Hepatic stellate cell (primary cell): ENCODE data around the gene GPC6.

ENCODE experiments used
- DNase-seq: peaks from one replicate; pipeline ENCODE4 v3.0.0; 2011; ENCODE audit warnings: low spot score

The GPC6 gene

DNA sequence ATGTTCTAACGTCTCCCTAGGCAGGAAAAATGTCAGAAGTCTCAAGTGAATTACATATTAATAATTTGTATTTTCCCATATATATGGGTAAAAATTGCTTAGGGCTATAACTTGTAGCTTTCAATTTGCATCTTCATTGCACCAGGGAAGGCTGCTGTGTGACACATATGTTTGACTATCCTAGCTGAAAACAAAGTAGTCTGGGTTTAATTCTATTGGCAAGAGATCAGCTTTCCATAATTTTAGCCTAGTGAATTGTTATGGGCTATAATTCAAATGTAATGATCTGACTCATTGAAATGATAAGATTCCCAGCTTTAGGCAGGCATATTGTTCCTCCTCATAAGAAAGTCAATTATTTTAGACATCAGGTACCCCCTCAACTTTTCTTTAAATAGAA lies 699.8 kb downstream of the GPC6 start:
- no peak for DNase-seq

DNA sequence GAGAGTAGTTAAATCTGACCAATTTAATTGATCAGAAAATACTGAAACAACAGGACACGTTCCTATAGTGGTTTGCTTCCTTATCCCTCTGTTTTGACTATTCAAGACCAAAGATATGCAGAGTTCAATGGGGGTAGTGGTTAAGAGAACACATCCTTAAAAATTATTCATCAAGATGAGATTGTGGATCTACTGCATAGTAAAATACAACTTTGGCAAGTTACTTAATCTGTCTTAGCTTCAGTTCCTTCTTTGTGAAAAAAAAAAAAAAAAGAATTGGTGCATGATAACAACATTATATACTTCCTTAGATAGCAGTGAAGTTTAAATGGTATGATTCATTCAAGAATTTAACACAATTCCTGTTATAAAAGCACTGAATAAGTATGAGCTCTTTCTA lies 700.8 kb downstream of the GPC6 start:
- DNase-seq = no peak

DNA sequence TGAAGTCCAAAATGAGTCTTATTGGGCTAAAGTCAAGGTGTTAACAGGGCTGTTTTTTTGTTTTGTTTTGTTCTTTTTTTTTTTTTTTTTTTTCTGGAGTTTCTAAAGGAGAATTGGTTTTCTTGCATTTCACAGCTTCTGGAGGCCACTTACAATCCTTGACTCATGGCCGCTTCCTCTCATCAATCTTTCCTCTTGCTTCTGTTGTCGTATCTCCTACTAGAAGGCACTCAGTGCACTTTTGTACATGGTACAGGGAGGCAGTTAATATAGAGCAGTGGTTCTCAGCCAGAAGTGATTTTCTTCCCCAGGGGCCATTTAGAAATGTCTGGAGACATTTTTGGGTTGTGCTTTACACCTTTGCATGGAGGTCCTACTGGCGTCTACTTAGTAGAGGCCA lies 706.3 kb downstream of the GPC6 start:
- no peak for DNase-seq

DNA sequence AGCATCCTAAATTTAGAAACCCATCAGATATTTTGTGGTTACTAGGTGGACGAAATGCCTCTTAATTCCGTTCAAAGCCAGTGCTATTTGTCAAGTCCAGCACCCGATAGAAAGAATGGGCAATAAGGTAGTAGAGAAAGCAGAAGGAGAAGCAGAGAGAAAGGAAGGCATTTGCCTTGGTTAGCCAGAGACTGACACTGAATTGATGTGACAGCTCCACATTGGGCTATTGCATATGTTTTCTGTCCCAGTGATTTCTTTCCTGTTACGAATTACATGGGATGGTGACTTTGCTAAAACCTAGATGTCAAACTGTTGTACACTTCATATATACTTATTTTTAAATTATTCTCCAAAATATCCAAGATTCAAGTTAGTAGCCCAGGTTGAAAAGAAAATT lies 710.3 kb downstream of the GPC6 start:
- DNase-seq = no peak

DNA sequence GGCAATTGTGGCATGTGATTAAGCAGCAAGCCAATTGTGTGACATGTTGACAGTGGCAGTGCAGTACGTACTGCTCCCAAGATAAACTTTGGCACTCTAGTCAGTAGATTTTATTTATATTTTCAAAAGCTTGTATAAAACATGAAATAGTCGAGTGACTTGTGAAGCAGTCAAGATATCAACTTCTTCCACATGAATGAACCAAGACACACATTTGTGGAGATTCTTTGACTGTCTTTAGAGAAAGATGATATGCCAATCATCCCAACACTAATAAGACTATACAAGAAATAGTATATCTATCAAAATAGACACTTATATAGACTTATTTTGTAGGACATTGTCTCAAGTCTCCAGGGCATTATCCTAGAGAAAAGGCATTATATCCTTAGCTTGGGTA lies 714.8 kb downstream of the GPC6 start:
- no peak for DNase-seq

DNA sequence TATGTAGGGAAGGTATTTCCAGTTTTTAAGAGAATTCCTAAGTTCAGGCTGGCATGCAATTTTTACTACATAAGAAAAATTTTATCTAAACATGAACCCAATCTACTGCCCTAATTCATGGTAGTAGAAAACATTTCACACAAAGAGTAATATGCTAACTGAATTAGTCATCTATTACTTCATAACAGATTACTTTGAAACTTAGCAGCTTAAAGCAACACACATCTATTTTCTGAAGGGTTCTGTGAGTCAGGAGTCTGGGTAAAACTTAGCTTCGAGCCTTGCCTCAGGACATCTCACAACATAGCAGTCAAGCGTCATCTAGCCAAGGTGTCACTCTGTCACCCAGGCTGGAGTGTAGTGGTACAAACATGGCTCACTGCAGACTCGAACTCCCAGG lies 715.4 kb downstream of the GPC6 start:
- no peak for DNase-seq

DNA sequence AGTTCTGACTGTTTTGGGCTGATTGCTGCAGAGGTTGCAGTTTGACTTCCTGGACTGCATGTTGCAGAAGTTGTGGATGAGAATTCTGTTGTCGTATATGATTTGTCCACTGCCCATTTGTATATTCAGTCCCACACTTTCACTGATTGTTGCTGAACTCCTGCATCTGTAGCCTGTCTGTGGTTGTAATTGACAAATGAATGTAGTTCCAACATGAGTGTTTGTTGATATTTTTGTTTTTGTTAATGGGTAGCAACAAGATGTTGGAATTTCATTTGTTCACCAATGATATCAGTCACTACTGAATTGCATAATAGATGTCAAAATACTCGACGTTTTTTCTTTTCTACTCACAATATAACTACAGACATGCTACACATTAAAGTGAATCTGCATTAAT lies 719.0 kb downstream of the GPC6 start:
- no peak for DNase-seq

DNA sequence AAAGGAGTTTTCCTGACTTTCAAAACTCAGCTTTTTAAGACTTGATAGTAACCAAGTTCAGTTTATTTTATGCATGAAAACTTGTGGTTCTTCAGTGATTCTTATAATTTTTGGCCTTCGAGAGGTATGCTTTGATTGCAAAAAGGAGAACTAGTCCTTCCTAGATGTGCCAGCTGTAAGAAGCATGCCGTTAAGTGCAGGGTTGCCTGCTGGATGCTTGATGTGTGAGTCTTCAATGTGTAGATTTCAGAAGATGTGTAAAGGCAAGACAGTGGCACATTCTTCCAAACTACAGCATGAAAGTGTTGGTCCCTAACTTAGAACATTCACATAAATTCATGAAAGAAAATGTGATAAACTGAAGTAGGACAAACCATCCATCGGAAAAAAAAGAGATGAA lies 720.4 kb downstream of the GPC6 start:
- DNase-seq = no peak

DNA sequence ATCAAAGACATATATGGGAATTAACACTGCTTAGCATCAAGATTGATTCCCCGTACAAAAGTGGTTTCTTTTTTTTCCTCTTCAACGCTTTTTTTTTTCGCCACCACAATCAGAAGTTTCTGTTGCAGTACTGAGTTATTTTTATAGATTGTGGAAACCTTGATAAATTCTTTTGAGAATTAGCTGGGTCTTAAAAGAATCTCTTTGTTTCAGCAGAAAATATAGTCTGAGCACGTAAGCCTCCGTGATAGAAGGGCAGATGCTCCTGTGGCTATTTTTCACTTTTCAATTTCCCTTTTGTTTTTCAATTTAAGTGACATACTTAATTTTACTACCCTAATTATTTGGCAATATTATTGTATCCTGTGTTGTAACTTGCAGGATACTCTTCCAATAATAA lies 721.0 kb downstream of the GPC6 start:
- no peak for DNase-seq

DNA sequence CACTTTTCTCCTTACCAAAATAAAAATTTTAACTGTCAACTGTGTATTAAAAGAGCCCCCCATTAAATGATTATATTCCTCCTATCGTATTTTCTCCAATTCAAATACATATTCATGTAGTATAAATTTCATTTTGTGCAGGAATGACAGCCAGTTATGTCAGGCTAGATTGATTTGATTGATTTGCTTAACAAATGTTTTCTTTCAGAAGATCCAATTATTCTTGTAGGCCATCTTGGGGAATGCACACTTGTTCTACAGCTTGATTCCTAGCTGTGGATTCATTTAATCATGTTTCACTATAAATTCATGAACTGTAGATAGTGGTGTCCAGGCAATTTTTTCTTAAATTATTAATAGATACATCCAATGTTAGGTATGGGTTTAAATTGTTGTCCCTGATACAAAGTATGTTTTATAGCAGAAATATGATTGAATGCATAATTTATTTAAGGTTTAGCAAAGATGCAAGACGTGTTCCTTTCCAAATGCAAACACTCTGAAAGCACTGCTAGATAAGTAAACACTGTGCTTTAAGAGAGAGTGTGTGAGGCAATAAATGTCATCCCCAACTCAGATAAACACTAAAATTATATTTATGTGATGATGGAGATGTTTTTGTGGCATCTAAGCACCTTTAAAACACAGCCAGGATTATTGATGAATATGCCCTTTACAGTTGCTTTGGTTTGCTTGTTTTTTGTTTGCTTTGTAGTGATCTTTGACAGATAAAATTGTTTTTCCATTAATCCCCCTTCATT lies 721.7 kb downstream of the GPC6 start:
- no peak for DNase-seq

DNA sequence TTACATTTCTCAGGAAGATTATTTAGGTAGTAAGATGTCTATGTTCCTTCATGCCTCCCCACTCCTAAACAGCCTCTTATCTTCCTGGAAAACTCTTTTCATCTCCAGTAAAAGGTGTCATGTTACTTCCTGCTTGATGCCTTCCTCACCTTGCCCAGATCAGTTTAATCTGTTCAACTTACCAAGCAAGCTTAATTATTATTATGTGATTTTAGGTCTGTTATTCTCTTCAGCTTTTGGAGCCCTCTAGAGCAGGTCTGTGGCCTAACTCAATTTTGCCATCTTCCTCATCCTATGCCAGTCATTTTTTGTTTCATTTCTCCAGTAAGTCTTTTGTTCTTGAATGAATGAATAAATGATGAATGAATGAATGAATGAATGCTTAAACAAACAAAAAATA lies 724.5 kb downstream of the GPC6 start:
- DNase-seq = peak; percentile 3

DNA sequence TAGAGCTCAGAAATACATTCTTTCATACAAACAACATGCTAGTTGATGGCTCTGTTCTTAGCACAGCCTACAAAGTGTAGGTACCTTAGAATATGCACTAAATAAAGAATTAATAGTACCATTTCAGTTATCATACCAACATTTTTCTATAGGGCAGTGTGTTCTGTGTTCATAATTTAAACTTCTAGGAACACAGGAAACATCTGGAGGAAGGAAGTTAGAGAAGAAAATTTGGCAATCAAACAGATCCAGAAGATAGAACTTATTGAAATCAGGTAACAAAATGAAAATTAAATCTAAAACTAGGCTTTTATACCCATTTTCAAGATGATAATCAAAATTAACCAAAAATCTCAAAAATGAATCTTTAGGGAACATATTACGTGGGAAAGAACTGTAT lies 725.3 kb downstream of the GPC6 start:
- no peak for DNase-seq

DNA sequence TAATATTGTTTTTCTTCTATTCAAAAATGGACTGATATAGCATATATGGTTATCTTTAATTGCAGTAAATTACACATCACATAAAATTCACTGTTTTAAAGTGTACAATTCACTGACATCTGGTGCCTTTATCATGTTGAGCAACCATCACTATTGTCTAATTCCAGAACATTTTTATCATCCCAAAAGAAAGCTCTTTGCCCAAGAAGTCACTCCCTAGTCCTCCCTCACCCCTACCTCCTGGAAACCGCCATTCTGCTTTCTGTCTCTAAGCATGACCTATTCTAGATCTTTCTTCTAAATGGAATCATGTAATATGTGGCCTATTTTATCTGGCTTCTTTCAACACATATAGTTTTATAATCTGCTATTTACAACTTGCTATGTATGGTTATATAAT lies 727.2 kb downstream of the GPC6 start:
- DNase-seq = no peak

DNA sequence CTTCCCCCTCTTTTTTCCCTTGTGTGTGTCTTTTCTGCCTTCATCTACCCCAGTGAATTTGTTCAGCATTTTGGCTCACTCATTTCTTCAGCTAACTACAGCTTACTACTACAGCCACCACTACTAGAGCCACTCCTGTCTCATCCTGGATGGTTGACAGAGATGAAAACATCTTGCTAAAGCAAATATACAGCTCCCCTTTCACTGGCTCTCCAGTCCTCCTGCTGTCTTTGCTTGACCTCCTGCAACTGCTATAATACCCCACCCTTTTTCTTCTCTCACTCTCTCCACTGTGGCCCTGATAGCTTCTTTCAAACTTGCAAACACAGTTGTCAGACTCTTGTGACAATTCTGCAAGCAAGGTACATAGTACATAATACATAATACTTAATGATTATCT lies 729.3 kb downstream of the GPC6 start:
- no peak for DNase-seq

DNA sequence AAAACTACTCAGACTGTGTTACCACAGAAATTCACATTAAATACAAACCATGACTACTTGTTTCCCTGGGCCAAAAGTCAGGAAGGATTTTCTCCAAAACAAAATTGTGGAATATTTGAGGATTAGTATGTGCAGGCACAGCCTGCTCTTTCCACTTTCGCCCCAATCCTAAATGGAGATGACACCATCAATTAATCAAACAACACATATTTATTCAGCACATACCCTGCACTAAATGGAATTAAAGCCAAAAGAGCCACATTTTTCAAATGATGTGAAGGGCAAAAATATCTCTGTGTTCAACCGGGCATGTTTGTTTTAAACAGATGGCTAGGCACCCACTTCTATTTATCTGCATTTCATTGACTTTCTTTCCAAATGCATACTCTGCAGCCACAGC lies 729.8 kb downstream of the GPC6 start:
- no peak for DNase-seq

DNA sequence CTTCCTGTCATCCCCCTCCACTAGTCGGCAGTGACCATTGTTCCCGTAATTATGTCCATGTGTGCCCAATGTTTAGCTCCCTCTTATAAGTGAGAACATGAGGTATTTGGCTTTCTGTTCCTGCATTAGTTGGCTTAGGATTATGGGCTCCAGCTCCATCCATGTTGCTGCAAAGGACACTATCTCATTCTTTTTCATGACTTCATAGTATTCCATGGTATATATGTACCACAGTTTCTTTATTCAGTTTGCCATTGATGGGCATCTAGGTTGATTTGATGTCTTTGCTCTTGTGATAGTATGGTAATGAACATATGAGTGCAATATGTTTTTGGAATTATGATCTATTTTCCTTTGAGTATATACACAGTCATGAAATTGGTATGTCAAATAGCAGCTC lies 730.8 kb downstream of the GPC6 start:
- DNase-seq = no peak

DNA sequence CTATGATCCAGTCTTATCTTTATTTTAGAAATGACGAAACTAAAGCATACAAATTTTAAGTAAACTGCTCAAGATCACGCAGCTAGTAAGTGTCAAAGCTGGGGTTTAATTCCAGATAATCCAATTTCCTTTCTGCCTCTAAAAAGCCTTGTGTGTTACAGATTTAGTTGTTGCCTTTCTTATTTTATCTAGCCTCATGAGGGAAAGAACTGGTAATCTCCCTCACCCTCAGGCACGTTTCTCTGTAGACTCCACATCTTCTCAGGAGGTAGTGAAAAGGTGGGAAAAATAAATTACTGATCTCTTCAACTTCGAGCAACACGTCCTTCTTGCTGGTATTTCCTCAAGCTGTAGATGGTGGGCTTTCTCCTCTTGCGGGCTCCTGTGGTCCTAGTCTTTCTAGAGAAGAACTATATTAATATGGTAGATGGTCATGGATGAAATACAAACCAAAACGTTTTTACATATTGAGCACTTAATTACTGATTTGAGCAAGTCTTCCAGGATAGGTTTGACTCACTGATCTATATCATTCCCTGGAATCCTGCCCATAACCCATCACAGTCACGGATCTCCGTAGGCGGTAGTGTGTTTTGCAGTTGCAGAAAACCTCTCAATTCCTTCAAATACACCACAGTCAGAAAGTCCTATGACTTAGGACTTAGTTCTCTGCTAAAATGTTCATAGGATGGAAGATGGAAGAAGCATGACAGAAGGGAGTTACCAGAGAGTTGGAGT lies 733.4 kb downstream of the GPC6 start:
- no peak for DNase-seq

DNA sequence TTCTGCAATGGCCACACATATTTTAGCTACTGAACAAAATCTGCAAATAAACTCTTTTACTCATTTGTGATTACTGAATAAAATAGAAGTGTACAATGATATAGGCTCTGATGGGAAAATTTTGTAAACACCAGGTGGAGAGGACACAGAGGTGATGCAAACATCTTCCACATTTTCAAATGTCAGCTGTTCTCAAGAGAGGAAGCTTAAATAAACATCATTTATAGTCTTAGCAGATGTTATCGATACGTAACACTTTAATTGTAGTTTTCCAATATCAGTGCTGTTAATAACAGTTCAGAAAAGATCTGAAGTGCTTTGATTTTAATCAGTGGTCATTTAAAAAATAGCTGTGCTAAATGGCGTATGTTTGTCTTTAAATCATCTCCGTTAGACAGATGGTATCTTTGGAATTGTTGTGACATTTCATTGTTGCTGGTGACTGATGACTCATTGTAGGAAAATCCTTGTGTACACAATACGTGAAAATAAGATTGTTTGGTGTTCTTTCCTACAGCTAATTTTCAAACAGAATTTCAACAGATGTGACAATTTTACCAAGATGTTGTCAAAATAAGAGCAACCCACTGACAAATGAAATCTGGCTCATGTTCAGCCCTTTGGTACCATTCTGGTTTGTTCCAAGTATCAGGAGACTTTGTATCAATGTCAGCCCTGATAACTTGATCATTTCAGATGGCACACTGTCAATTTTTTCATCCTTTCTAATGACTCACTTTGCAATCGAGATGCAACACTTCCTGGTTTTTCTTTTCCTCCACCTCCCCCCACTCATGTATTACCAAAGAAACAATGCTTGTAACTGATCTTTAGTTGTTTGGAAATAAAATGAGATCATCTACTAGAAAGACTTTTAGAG lies 736.9 kb downstream of the GPC6 start:
- DNase-seq = no peak

DNA sequence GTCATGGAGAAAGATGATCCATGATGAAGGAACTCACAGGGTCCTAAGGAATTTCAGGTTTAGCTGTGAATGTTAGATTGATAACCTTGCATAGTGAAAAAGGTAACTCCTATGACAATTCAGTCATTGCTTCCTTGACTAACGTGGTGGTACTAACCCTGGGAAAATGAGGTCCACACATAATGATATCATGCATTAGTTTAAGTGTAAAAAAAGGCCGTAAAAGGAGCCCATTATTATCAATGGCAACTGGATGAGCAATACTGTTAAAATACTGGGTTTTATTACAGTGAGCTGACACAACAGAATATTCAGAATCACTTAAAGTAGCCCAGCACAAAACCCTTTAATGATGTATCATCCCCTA lies 737.5 kb downstream of the GPC6 start:
- no peak for DNase-seq

DNA sequence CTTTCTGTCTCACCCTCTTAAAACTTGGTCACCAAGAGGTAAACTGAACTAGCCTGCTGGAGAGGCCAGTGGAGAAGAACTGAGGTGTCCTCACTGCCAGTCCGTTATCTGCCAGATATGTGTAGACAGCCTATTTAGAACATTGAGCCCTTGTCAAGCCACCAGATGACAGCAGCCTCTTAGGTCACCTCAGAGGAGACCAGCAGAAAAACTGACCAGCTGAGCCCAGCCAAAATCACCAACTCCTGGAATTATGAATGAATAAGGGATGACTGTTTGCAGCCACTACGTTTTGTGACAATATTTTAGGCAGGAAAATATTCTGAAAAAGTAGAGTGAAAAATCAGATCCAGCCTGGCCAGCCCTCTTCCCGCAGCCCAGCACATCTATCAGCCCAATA lies 739.0 kb downstream of the GPC6 start:
- no peak for DNase-seq

DNA sequence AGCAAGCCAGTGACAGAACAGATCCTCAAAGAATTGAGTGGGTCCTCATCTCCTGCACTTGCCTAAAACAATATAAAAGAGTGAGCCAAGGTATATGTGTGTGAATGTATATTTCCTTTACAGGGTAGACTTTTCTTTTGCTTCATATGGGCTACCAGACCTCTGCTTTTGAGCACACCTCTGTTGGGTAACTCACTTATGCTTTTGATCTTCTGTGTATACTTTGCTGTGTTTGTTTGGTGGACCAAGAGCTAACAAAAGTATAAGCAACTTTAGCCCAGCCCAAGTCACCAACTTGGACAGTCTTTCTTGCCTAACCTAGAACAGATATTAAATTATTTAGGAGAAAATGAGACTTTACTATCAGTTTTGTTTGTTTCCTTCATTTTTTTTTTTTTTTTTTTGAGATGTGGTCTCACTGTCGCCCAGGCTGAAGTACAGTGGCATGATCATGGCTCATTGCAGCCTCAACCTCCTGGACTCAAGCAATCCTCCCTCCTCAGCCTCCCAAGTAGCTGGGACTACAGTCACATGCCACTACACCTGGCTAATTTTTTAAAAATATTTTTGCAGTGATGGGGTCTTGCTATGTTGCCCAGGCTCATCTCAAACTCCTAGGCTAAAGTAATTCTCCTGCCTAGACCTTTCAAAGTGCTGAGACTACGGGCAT lies 739.8 kb downstream of the GPC6 start:
- no peak for DNase-seq

DNA sequence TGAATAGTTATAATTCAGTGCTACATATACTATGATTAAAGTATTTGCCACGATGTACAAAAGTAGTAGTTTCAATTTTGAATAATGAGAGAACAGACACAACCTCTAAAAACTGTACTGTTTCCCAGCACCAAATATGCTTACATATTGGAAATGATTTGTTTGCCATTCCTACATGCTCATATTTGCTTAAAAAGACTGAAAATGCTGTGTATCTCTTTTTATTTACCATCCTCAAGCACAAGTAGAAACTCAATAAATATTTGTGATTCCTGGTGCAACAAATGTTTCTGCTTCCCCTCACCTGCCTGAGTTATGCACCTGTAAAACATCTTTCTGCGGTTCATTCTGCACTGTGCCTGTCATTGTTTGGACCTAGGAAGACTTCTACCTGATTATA lies 740.7 kb downstream of the GPC6 start:
- DNase-seq = no peak

DNA sequence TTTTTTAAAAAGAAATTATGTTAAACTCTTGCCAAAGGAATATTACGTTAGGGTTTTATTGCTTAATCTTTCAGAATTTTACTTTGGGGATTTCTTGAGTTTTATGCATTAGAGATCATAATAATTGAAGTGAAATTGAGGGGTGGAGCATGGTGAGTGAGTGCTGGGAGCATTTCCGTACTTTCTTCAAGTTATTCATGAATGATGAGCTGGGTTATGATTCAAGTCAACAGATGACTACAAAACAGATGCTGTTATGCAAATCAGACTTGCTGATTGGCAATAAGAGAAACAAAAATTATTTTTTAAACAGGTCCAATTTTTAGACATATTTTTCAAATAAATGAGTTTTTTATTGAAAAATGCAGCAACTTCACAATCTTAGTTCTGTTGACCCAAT lies 748.6 kb downstream of the GPC6 start:
- DNase-seq = no peak
